SK-N-SH (cell line): Measurements from ENCODE around the gene RNF227.

Source experiments
- EP300 ChIP-seq, 2 experiments: IDR thresholded peaks; 2 replicates each; pipeline versions ENCODE4 v1.4.0 to v1.6.1; 2012; ENCODE audit warnings: borderline replicate concordance in 1 of 2, low read depth in 1 of 2, low read length in 1 of 2
- GATA2 ChIP-seq: sonication (generic); formaldehyde crosslinking; IDR thresholded peaks from 2 replicates; pipeline ENCODE4 v1.5.0; 2020; ENCODE audit warnings: mild to moderate bottlenecking, missing genetic modification reagents
- JUND ChIP-seq: IDR thresholded peaks from 2 replicates; pipeline ENCODE4 v1.4.0; 2012
- RAD21 ChIP-seq: IDR thresholded peaks from 2 replicates; pipeline ENCODE4 v1.6.1; 2012; ENCODE audit warnings: mild to moderate bottlenecking, low read length
- TF ChIP-seq, protein P1 (sequence below): fragments of 200-600 bp; sonication (generic); IDR thresholded peaks from 2 replicates; pipeline ENCODE4 v1.6.1; 2017; ENCODE audit warnings: antibody characterized with exemption, mild to moderate bottlenecking, moderate library complexity
- TF ChIP-seq, protein P2 (sequence below): IDR thresholded peaks from 2 replicates; pipeline ENCODE4 v1.4.0; 2012; ENCODE audit warnings: low read depth, borderline replicate concordance

DNA sequence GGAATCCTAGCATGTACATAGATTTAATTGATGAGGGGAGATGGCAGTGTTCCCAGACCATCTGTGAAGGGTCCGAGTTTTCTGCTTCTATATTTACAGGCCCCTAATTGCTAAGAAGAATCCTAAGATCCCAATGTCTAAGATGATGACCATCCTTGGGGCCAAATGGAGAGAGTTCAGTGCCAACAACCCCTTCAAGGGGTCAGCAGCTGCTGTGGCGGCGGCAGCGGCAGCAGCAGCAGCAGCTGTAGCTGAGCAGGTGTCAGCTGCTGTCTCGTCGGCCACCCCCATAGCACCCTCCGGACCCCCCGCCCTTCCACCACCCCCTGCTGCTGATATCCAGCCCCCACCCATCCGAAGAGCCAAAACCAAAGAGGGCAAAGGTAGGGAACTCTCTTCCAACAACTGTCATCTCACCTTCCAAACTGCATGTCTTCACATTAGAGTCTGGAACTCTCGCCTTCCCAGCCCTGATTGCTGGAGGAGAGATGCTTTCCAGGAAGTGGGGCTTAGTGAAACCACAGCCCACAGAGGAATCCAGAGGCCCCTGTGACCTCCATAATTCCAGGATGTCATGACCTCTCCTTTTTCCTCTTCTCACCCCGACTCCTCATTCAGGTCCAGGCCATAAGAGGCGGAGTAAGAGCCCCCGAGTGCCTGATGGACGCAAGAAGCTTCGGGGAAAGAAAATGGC lies 22.8 kb downstream of the RNF227 start:
- TF ChIP-seq EP300 (IDR thresholded peaks at IDR 0.05; ENCODE audit: borderline replicate concordance in 1 of 2, low read depth in 1 of 2, low read length in 1 of 2): no peak
- TF ChIP-seq, protein P1, sequence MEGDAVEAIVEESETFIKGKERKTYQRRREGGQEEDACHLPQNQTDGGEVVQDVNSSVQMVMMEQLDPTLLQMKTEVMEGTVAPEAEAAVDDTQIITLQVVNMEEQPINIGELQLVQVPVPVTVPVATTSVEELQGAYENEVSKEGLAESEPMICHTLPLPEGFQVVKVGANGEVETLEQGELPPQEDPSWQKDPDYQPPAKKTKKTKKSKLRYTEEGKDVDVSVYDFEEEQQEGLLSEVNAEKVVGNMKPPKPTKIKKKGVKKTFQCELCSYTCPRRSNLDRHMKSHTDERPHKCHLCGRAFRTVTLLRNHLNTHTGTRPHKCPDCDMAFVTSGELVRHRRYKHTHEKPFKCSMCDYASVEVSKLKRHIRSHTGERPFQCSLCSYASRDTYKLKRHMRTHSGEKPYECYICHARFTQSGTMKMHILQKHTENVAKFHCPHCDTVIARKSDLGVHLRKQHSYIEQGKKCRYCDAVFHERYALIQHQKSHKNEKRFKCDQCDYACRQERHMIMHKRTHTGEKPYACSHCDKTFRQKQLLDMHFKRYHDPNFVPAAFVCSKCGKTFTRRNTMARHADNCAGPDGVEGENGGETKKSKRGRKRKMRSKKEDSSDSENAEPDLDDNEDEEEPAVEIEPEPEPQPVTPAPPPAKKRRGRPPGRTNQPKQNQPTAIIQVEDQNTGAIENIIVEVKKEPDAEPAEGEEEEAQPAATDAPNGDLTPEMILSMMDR: no peak
- no peak for TF ChIP-seq JUND
- TF ChIP-seq GATA2 (CRISPR knock-in tag): no peak
- no peak for TF ChIP-seq RAD21
- TF ChIP-seq, protein P2, sequence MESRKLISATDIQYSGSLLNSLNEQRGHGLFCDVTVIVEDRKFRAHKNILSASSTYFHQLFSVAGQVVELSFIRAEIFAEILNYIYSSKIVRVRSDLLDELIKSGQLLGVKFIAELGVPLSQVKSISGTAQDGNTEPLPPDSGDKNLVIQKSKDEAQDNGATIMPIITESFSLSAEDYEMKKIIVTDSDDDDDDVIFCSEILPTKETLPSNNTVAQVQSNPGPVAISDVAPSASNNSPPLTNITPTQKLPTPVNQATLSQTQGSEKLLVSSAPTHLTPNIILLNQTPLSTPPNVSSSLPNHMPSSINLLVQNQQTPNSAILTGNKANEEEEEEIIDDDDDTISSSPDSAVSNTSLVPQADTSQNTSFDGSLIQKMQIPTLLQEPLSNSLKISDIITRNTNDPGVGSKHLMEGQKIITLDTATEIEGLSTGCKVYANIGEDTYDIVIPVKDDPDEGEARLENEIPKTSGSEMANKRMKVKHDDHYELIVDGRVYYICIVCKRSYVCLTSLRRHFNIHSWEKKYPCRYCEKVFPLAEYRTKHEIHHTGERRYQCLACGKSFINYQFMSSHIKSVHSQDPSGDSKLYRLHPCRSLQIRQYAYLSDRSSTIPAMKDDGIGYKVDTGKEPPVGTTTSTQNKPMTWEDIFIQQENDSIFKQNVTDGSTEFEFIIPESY: no peak
